Hair follicle dermal papilla cell (primary cell): ENCODE measurements around the gene MR1. TPM values are rescaled to one million over a fixed set of nuclear protein-coding genes. Genes with fewer than 3 reads are reported as not detected.

Experiments used
- total RNA-seq: library from RNA; depleted of rRNA; stranded (reverse); fragments of >200 nt; gene quantifications from 2 replicates; pipeline ENCODE4 v1.2.3, GENCODE V29; 2012

Gene MR1
- total RNA-seq = 19.3 and 26.1 TPM in 2 replicates

GRCh38 chr1:181033799-181034451 is at the start of gene MR1:
Gene MR1, plus strand, starts transcription at chr1:181033983. Its CDS starts 25 bp downstream, at chr1:181034008.

GRCh38 chr1:181088079-181089016 is 54.6 kb downstream of the MR1 start, which contains the start of gene IER5:
Gene IER5, plus strand, starts transcription at chr1:181088700. Its CDS starts 203 bp downstream, at chr1:181088903.

Other genes with a start within 250 kb of the MR1 start
- 15.4 and 21.6 TPM in 2 replicates for gene KIAA1614, start 121.1 kb upstream of the MR1 start, total RNA-seq
- 36.2 and 37.0 TPM in 2 replicates for gene STX6, start 11.1 kb upstream of the MR1 start, total RNA-seq
- gene IER5, start 54.7 kb downstream of the MR1 start, total RNA-seq = 32.0 and 33.3 TPM in 2 replicates